WTC11 (cell line): ENCODE measurements around the gene KIF2C. TPM values are rescaled to one million over a fixed set of nuclear protein-coding genes. Genes with fewer than 3 reads are reported as not detected.
A peak's percentile ranks its signal among the peaks of the same experiment; 100 is the strongest.
"Not testable (repeated sequence)": the region's sequence is repeated elsewhere in the genome, so short reads cannot be mapped to it uniquely, and the experiment has no call there.

Experiments
- ATAC-seq: fragments of 200-7000 bp; cut with Tn5 transposase; 2 replicates; pipeline ENCODE4 v1.10.0; 2021; ENCODE audit warnings: mild to moderate bottlenecking, moderate library complexity
- CTCF ChIA-PET: fragments of 300-600 bp; sonication (Branson Sonifier 250); formaldehyde crosslinking; loops from one replicate; lab custom pipeline; 2021; ENCODE audit warnings: antibody characterized with exemption; lab: Charles Lee
- POLR2A ChIA-PET: fragments of 350-600 bp; sonication (Branson Sonifier 250); formaldehyde crosslinking; loops from one replicate; lab custom pipeline; 2021; ENCODE audit warnings: antibody characterized with exemption; lab: Charles Lee
- DNase-seq: peaks from one replicate; pipeline ENCODE4 v3.0.0; 2021; ENCODE audit warnings: low spot score
- H3K27ac Mint-ChIP-seq: 2 replicates; pipeline ENCODE4 v1.8.0; 2021; ENCODE audit warnings: mixed read lengths
- H3K27me3 Mint-ChIP-seq: 2 replicates; pipeline ENCODE4 v1.8.0; 2021; ENCODE audit warnings: low read depth, mild to moderate bottlenecking, moderate library complexity, mixed read lengths
- H3K36me3 Mint-ChIP-seq: 2 replicates; pipeline ENCODE4 v1.8.0; 2021; ENCODE audit warnings: mixed read lengths
- H3K4me1 Mint-ChIP-seq: 2 replicates; pipeline ENCODE4 v1.8.0; 2022; ENCODE audit warnings: mixed read lengths
- H3K4me3 Mint-ChIP-seq: 2 replicates; pipeline ENCODE4 v1.8.0; 2021; ENCODE audit warnings: mild to moderate bottlenecking, moderate library complexity, mixed read lengths
- H3K9me3 Mint-ChIP-seq: 2 replicates; pipeline ENCODE4 v1.8.0; 2021; ENCODE audit warnings: mixed read lengths
- CREM ChIP-seq: sonication (generic); formaldehyde crosslinking; IDR thresholded peaks from 2 replicates; pipeline ENCODE4 v1.8.1; 2022; ENCODE audit warnings: mild to moderate bottlenecking, missing genetic modification reagents, moderate library complexity
- EMX1 ChIP-seq: fragments of 250-450 bp; sonication (Bioruptor Pico); IDR thresholded peaks from 2 replicates; pipeline ENCODE4 v1.8.0; 2021; ENCODE audit warnings: mild to moderate bottlenecking
- FOXJ3 ChIP-seq: sonication (generic); formaldehyde crosslinking; IDR thresholded peaks from 2 replicates; pipeline ENCODE4 v1.9.0; 2021; ENCODE audit warnings: missing genetic modification reagents, mild to moderate bottlenecking, borderline replicate concordance
- GTF2I ChIP-seq: fragments of 250-450 bp; sonication (Bioruptor Pico); conservative IDR thresholded peaks from 2 replicates; pipeline ENCODE4 v1.4.0; 2021; ENCODE audit warnings: mild to moderate bottlenecking
- IRF1 ChIP-seq: sonication (generic); formaldehyde crosslinking; IDR thresholded peaks from 2 replicates; pipeline ENCODE4 v1.8.0; 2023; ENCODE audit warnings: missing genetic modification reagents
- JUN ChIP-seq: sonication (generic); formaldehyde crosslinking; IDR thresholded peaks from 2 replicates; pipeline ENCODE4 v1.8.0; 2023; ENCODE audit warnings: mild to moderate bottlenecking, missing genetic modification reagents
- MYBL2 ChIP-seq: sonication (generic); formaldehyde crosslinking; IDR thresholded peaks from 2 replicates; pipeline ENCODE4 v1.8.1; 2023; ENCODE audit warnings: mild to moderate bottlenecking, moderate library complexity, missing genetic modification reagents
- NFE2L1 ChIP-seq: sonication (generic); formaldehyde crosslinking; IDR thresholded peaks from 2 replicates; pipeline ENCODE4 v1.8.1; 2023; ENCODE audit warnings: missing genetic modification reagents
- NFYB ChIP-seq: sonication (generic); formaldehyde crosslinking; conservative IDR thresholded peaks from 2 replicates; pipeline ENCODE4 v1.8.0; 2022; ENCODE audit warnings: low read depth, missing genetic modification reagents
- OVOL2 ChIP-seq: fragments of 250-450 bp; sonication (Bioruptor Pico); IDR thresholded peaks from 2 replicates; pipeline ENCODE4 v1.9.0; 2021; ENCODE audit warnings: mild to moderate bottlenecking, borderline replicate concordance
- TEAD1 ChIP-seq: sonication (generic); formaldehyde crosslinking; IDR thresholded peaks from 2 replicates; pipeline ENCODE4 v1.8.0; 2022; ENCODE audit warnings: mild to moderate bottlenecking, missing genetic modification reagents
- TEAD4 ChIP-seq: sonication (generic); formaldehyde crosslinking; IDR thresholded peaks from 2 replicates; pipeline ENCODE4 v1.8.0; 2022; ENCODE audit warnings: mild to moderate bottlenecking, missing genetic modification reagents
- ZBTB21 ChIP-seq: sonication (generic); formaldehyde crosslinking; IDR thresholded peaks from 2 replicates; pipeline ENCODE4 v1.8.1; 2023; ENCODE audit warnings: mild to moderate bottlenecking, missing genetic modification reagents, borderline replicate concordance
- total RNA-seq: library from RNA; stranded (reverse); gene quantifications from 3 replicates; pipeline ENCODE4 v1.2.3, GENCODE V29; 2021
- TF ChIP-seq, protein P1 (sequence below): sonication (generic); formaldehyde crosslinking; IDR thresholded peaks from 2 replicates; pipeline ENCODE4 v1.8.0; 2022; ENCODE audit warnings: mild to moderate bottlenecking, missing genetic modification reagents
- TF ChIP-seq, protein P2 (sequence below): sonication (generic); formaldehyde crosslinking; IDR thresholded peaks from 2 replicates; pipeline ENCODE4 v1.8.1; 2023; ENCODE audit warnings: mild to moderate bottlenecking, missing genetic modification reagents
- TF ChIP-seq, protein P3 (sequence below): sonication (generic); formaldehyde crosslinking; IDR thresholded peaks from 2 replicates; pipeline ENCODE4 v1.8.1; 2023; ENCODE audit warnings: mild to moderate bottlenecking, missing genetic modification reagents, moderate library complexity
- TF ChIP-seq, protein P4 (sequence below): sonication (generic); formaldehyde crosslinking; IDR thresholded peaks from 2 replicates; pipeline ENCODE4 v1.8.0; 2023; ENCODE audit warnings: mild to moderate bottlenecking, missing genetic modification reagents
- TF ChIP-seq, protein P5 (sequence below): sonication (generic); formaldehyde crosslinking; IDR thresholded peaks from 2 replicates; pipeline ENCODE4 v1.8.1; 2023; ENCODE audit warnings: mild to moderate bottlenecking, moderate library complexity, missing genetic modification reagents
- TF ChIP-seq, protein P6 (sequence below): fragments of 250-450 bp; sonication (Bioruptor Pico); IDR thresholded peaks from 2 replicates; pipeline ENCODE4 v2.1.2; 2022; ENCODE audit warnings: mild to moderate bottlenecking, moderate library complexity

The KIF2C gene
- total RNA-seq, 1 experiment from 2014 or later, result 93.8 TPM

GRCh38 chr1:44810762-44811105, 71.1 kb downstream of the KIF2C start:
- not testable (repeated sequence) for H3K27ac Mint-ChIP-seq, ATAC-seq

DNA sequence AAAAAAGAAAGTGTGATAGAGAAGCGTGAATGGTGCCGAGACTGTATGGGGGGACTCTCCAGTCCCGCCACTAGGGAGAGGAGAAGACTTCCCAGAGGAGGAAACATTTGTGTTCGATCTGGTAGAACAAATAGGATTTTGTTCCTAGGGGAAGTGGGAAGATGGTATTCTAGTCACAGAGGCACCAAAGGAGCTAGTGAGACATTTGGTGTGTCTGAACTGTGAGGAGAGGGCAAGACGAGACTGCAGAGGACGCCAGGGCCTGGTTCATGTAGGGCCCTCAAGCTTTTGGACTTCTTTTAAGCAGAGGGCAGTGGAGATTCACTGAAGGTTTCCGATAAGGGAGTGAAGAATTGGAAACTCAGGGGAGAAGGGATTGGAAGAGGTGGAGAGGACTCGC, 71.6 kb downstream of the KIF2C start:
- Mint-ChIP-seq H3K27me3 (peaks cover 7% of the 10 kb centered on the region), H3K27ac (peak overlapping the region; percentile 21; the same call in 1 of the 2 replicates), H3K4me3 (peak overlapping the region; percentile 3), H3K36me3 (peaks cover 5% of the 10 kb centered on the region; the same call in 1 of the 2 replicates), H3K9me3 (no peaks in the 10 kb centered on the region), H3K4me1 (peaks cover 42% of the 10 kb centered on the region)
- no peak for ATAC-seq
- TF ChIP-seq NFYB (CRISPR knock-in tag) (no peak), ZBTB21 (CRISPR knock-in tag) (no peak), TEAD1 (no peak), JUN (CRISPR knock-in tag) (no peak), OVOL2 (CRISPR knock-in tag) (no peak), IRF1 (CRISPR knock-in tag) (no peak), FOXJ3 (no peak), GTF2I (CRISPR knock-in tag) (no peak), TEAD4 (CRISPR knock-in tag) (no peak), NFE2L1 (CRISPR knock-in tag) (no peak), CREM (CRISPR knock-in tag) (no peak), MYBL2 (no peak), EMX1 (CRISPR knock-in tag) (no peak)
- TF ChIP-seq, protein P1, sequence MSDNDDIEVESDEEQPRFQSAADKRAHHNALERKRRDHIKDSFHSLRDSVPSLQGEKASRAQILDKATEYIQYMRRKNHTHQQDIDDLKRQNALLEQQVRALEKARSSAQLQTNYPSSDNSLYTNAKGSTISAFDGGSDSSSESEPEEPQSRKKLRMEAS (CRISPR knock-in tag), result no peak
- TF ChIP-seq, protein P2, sequence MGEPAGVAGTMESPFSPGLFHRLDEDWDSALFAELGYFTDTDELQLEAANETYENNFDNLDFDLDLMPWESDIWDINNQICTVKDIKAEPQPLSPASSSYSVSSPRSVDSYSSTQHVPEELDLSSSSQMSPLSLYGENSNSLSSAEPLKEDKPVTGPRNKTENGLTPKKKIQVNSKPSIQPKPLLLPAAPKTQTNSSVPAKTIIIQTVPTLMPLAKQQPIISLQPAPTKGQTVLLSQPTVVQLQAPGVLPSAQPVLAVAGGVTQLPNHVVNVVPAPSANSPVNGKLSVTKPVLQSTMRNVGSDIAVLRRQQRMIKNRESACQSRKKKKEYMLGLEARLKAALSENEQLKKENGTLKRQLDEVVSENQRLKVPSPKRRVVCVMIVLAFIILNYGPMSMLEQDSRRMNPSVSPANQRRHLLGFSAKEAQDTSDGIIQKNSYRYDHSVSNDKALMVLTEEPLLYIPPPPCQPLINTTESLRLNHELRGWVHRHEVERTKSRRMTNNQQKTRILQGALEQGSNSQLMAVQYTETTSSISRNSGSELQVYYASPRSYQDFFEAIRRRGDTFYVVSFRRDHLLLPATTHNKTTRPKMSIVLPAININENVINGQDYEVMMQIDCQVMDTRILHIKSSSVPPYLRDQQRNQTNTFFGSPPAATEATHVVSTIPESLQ (CRISPR knock-in tag), result no peak
- TF ChIP-seq, protein P3, sequence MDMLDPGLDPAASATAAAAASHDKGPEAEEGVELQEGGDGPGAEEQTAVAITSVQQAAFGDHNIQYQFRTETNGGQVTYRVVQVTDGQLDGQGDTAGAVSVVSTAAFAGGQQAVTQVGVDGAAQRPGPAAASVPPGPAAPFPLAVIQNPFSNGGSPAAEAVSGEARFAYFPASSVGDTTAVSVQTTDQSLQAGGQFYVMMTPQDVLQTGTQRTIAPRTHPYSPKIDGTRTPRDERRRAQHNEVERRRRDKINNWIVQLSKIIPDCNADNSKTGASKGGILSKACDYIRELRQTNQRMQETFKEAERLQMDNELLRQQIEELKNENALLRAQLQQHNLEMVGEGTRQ (CRISPR knock-in tag), result no peak
- TF ChIP-seq, protein P4, sequence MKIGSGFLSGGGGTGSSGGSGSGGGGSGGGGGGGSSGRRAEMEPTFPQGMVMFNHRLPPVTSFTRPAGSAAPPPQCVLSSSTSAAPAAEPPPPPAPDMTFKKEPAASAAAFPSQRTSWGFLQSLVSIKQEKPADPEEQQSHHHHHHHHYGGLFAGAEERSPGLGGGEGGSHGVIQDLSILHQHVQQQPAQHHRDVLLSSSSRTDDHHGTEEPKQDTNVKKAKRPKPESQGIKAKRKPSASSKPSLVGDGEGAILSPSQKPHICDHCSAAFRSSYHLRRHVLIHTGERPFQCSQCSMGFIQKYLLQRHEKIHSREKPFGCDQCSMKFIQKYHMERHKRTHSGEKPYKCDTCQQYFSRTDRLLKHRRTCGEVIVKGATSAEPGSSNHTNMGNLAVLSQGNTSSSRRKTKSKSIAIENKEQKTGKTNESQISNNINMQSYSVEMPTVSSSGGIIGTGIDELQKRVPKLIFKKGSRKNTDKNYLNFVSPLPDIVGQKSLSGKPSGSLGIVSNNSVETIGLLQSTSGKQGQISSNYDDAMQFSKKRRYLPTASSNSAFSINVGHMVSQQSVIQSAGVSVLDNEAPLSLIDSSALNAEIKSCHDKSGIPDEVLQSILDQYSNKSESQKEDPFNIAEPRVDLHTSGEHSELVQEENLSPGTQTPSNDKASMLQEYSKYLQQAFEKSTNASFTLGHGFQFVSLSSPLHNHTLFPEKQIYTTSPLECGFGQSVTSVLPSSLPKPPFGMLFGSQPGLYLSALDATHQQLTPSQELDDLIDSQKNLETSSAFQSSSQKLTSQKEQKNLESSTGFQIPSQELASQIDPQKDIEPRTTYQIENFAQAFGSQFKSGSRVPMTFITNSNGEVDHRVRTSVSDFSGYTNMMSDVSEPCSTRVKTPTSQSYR (CRISPR knock-in tag), result no peak
- TF ChIP-seq, protein P5, sequence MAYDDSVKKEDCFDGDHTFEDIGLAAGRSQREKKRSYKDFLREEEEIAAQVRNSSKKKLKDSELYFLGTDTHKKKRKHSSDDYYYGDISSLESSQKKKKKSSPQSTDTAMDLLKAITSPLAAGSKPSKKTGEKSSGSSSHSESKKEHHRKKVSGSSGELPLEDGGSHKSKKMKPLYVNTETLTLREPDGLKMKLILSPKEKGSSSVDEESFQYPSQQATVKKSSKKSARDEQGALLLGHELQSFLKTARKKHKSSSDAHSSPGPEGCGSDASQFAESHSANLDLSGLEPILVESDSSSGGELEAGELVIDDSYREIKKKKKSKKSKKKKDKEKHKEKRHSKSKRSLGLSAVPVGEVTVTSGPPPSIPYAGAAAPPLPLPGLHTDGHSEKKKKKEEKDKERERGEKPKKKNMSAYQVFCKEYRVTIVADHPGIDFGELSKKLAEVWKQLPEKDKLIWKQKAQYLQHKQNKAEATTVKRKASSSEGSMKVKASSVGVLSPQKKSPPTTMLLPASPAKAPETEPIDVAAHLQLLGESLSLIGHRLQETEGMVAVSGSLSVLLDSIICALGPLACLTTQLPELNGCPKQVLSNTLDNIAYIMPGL (CRISPR knock-in tag), result no peak
- TF ChIP-seq, protein P6, sequence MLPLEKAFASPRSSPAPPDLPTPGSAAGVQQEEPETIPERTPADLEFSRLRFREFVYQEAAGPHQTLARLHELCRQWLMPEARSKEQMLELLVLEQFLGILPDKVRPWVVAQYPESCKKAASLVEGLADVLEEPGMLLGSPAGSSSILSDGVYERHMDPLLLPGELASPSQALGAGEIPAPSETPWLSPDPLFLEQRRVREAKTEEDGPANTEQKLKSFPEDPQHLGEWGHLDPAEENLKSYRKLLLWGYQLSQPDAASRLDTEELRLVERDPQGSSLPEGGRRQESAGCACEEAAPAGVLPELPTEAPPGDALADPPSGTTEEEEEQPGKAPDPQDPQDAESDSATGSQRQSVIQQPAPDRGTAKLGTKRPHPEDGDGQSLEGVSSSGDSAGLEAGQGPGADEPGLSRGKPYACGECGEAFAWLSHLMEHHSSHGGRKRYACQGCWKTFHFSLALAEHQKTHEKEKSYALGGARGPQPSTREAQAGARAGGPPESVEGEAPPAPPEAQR (CRISPR knock-in tag), result no peak
- DNase-seq, result no peak
- ChIA-PET CTCF (interaction anchor here (0.7 to 0.9 kb wide), 3 partner anchors 11 to 190 kb away, joined by 3 to 4 read pairs (median 3); partner anchors contain the start of genes PLK3 and RNU5D-1), POLR2A (interaction anchor here (0.7 kb wide), 2 partner anchors 188 to 518 kb away, joined by 3 to 11 read pairs; no protein-coding TSS in a partner anchor)

More at GRCh38 chr1:44810762-44811105, 71.1 kb downstream of the KIF2C start:
- H3K36me3 Mint-ChIP-seq, H3K4me3 Mint-ChIP-seq, DNase-seq, H3K9me3 Mint-ChIP-seq, H3K27me3 Mint-ChIP-seq: not testable (repeated sequence)
- H3K4me1 Mint-ChIP-seq, result peaks cover 42% of the 10 kb centered on the region
- POLR2A ChIA-PET, result interaction anchor here (0.7 kb wide), 1 partner anchor 189 kb away, joined by 3 read pairs; no protein-coding TSS in a partner anchor
- CTCF ChIA-PET, result interaction anchor here (0.7 to 0.9 kb wide), 3 partner anchors 10 to 190 kb away, joined by 3 to 4 read pairs (median 3); partner anchors contain the start of genes PLK3 and RNU5D-1
